Measurements from ENCODE around the gene POLA1.

Gene POLA1

DNA sequence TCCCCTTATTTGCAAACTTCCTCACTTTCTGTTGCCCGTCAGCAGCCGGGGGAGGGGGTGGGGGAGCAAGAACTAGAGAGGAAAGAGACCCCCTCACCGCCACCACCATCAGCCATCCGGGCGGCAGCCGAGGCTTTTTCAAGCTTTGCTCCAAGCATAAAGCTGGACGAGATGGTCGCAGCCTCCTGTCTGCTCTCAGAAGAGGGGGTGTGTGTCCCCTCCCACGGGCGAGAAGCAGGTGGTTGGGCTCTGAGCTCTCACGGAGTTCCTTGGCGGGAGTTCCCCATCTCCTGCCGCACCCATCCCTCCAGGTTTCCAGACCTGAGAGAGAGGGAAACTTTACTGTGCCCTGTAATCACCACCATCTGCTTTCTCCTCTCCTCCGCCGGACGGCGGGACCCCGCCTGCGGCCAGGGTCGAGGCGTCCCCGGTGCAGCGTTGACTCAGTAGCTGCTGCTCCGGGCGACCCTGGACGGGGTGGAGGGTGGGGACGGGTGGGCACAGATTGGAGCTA is 326.7 kb downstream of the POLA1 start:
- TF ChIP-seq, protein P1, sequence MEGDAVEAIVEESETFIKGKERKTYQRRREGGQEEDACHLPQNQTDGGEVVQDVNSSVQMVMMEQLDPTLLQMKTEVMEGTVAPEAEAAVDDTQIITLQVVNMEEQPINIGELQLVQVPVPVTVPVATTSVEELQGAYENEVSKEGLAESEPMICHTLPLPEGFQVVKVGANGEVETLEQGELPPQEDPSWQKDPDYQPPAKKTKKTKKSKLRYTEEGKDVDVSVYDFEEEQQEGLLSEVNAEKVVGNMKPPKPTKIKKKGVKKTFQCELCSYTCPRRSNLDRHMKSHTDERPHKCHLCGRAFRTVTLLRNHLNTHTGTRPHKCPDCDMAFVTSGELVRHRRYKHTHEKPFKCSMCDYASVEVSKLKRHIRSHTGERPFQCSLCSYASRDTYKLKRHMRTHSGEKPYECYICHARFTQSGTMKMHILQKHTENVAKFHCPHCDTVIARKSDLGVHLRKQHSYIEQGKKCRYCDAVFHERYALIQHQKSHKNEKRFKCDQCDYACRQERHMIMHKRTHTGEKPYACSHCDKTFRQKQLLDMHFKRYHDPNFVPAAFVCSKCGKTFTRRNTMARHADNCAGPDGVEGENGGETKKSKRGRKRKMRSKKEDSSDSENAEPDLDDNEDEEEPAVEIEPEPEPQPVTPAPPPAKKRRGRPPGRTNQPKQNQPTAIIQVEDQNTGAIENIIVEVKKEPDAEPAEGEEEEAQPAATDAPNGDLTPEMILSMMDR (IDR thresholded peaks at IDR 0.05): no peak
- no peak overlapping the region for H3K9ac ChIP-seq
- no peaks in the 10 kb centered on the region for H3K36me3 ChIP-seq (ENCODE audit: control insufficient read depth, insufficient read depth, low read length)
- H3K4me1 ChIP-seq: no peaks in the 10 kb centered on the region
- no peaks in the 10 kb centered on the region for H3K79me2 ChIP-seq
- no peak overlapping the region for H3K4me3 ChIP-seq (ENCODE audit: low read depth, low read length)
- H3K27me3 ChIP-seq (ENCODE audit: control insufficient read depth, insufficient read depth, low read length): peaks cover 4% of the 10 kb centered on the region
- no peak overlapping the region for H3K27ac ChIP-seq
- H3K9me3 ChIP-seq (ENCODE audit: control insufficient read depth, low read length): no peaks in the 10 kb centered on the region
- H2AFZ ChIP-seq: no peak overlapping the region
- H3K4me2 ChIP-seq (ENCODE audit: low read length): no peak overlapping the region

DNA sequence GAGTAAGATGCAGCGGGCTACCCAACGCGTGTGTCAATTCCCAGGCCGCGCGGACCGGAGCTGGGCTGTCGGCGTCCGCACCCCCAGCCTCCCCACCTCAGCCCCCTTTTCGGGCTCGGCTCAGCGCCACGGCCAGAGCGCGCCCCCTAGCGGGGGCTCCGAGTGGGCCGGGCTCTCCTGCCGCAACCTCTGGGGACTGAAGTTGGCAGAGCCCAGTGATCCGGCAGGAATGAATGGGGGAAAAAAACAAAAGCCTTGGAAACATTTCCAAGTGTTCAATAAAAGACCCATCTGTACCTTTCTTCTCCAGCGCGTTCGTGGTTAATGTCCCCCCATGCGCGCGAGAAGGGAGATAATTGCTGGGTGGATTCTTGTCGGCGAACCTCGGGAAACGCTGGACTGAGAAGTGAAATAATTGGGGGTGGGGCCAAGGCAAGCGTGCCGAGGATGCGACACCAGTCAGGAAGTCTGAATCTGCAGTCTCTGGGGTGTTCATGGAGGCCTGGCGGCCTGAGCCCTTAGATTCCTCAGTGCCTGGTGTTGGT is 327.3 kb downstream of the POLA1 start:
- H3K4me1 ChIP-seq: no peaks in the 10 kb centered on the region
- H3K27me3 ChIP-seq (ENCODE audit: control insufficient read depth, insufficient read depth, low read length): peaks cover 4% of the 10 kb centered on the region
- no peaks in the 10 kb centered on the region for H3K36me3 ChIP-seq (ENCODE audit: control insufficient read depth, insufficient read depth, low read length)
- no peaks in the 10 kb centered on the region for H3K9me3 ChIP-seq (ENCODE audit: control insufficient read depth, low read length)
- no peak overlapping the region for H3K9ac ChIP-seq
- H3K79me2 ChIP-seq: no peaks in the 10 kb centered on the region
- no peak overlapping the region for H3K4me3 ChIP-seq (ENCODE audit: low read depth, low read length)
- TF ChIP-seq, protein P1 (IDR thresholded peaks at IDR 0.05): no peak
- no peak overlapping the region for H3K27ac ChIP-seq
- H2AFZ ChIP-seq: no peak overlapping the region
- H3K4me2 ChIP-seq (ENCODE audit: low read length): no peak overlapping the region

DNA sequence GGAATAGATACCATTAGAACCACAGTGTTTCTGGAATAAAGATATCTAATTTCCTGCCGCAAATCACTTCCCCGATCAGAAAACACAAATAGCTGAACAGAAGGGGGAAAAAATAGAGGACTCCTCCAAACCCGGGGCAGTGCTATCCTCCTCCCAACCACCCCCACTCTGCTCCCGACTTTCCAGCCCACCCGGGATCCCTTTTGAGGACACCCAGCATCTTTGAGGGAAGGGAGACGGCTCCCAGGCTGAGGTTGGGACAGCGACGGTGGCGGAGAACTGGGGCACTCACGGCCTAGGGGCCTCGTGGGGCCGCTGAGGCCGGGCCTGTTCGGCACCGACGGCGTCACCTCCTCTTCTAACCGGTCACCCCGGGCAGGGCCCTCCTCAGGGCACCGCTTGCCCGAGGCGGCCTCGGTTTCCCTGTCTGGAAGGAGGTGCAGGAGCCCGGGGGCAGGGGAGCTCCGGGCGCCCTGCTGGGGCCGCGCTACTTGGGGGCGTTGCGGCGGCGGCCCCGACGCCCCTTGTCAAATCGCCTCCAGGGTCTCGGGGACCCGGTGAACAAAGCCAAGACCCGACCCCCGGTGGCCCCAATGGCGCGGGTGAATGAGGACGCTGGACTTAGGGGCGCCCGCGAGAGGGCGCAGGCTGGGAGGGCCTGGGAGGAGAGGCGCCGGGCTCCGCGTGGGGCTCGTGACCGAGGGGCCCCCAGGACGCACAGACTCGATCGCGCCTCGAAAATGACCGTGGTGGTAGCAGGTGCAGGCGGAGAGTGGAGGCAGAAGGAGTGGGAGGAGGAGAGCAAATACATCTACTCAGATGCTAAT is 329.0 kb downstream of the POLA1 start:
- no peaks in the 10 kb centered on the region for H3K4me1 ChIP-seq
- H2AFZ ChIP-seq: no peak overlapping the region
- H3K4me3 ChIP-seq (ENCODE audit: low read depth, low read length): no peak overlapping the region
- H3K9ac ChIP-seq: no peak overlapping the region
- peaks cover 3% of the 10 kb centered on the region for H3K27me3 ChIP-seq (ENCODE audit: control insufficient read depth, insufficient read depth, low read length)
- no peaks in the 10 kb centered on the region for H3K36me3 ChIP-seq (ENCODE audit: control insufficient read depth, insufficient read depth, low read length)
- H3K9me3 ChIP-seq (ENCODE audit: control insufficient read depth, low read length): no peaks in the 10 kb centered on the region
- H3K79me2 ChIP-seq: no peaks in the 10 kb centered on the region
- TF ChIP-seq, protein P1 (IDR thresholded peaks at IDR 0.05): no peak
- no peak overlapping the region for H3K27ac ChIP-seq
- H3K4me2 ChIP-seq (ENCODE audit: low read length): no peak overlapping the region

GRCh38 chrX:25023908-25024307 is 330.2 kb downstream of the POLA1 start:
- TF ChIP-seq, protein P1 (IDR thresholded peaks at IDR 0.05): no peak
- Histone ChIP-seq H3K9me3 (ENCODE audit: control insufficient read depth, low read length) (no peaks in the 10 kb centered on the region), H2AFZ (no peak overlapping the region), H3K4me2 (ENCODE audit: low read length) (no peak overlapping the region), H3K9ac (no peak overlapping the region), H3K27ac (no peak overlapping the region), H3K4me1 (no peaks in the 10 kb centered on the region), H3K79me2 (no peaks in the 10 kb centered on the region), H3K36me3 (ENCODE audit: control insufficient read depth, insufficient read depth, low read length) (no peaks in the 10 kb centered on the region), H3K4me3 (ENCODE audit: low read depth, low read length) (no peak overlapping the region), H3K27me3 (ENCODE audit: control insufficient read depth, insufficient read depth, low read length) (no peaks in the 10 kb centered on the region)

All from parathyroid adenoma (tissue), 2 donors.